Lung (tissue), 12 donors: ENCODE measurements around the gene RIPOR2. TPM values are rescaled to one million over a fixed set of nuclear protein-coding genes. Genes with fewer than 3 reads are reported as not detected.

Source experiments
- ATAC-seq: fragments of 200-7000 bp; cut with Tn5 transposase; one replicate; pipeline ENCODE4 v1.9.1; 2020; ENCODE audit warnings: moderate number of reproducible peaks; ENCODE audit not compliant: insufficient read depth, low FRiP score
- DNase-seq, 3 donors: peaks; one replicate each; pipeline ENCODE4 v3.0.0-alpha.2; 2013 to 2017
- H3K27ac ChIP-seq, 2 donors: one replicate each; pipeline ENCODE4 v1.5.1; 2013; ENCODE audit warnings: mild to moderate bottlenecking in 2 of 2, moderate library complexity in 2 of 2, control low read depth in 1 of 2, inconsistent platforms in 1 of 2, low read depth in 1 of 2, low read length in 1 of 2
- H3K27me3 ChIP-seq, 3 donors: one replicate each; pipeline ENCODE4 v1.5.1; 2013; ENCODE audit warnings: low read length in 2 of 3; ENCODE audit not compliant: control insufficient read depth in 3 of 3, insufficient read depth in 3 of 3
- H3K36me3 ChIP-seq, 4 donors: one replicate each; pipeline ENCODE4 v1.5.1; 2013; ENCODE audit warnings: low read length in 4 of 4, mild to moderate bottlenecking in 1 of 4, moderate library complexity in 1 of 4; ENCODE audit not compliant: control insufficient read depth in 4 of 4, insufficient read depth in 4 of 4
- H3K4me1 ChIP-seq, 5 donors: one replicate each; pipeline ENCODE4 v1.5.1; 2013; ENCODE audit warnings: low read length in 5 of 5, mild to moderate bottlenecking in 2 of 5, moderate library complexity in 1 of 5; ENCODE audit not compliant: control insufficient read depth in 5 of 5, insufficient read depth in 5 of 5
- H3K4me3 ChIP-seq: one replicate; pipeline ENCODE4 v1.5.1; 2013; ENCODE audit warnings: mild to moderate bottlenecking, control low read depth, moderate library complexity
- H3K9ac ChIP-seq, 2 donors: one replicate each; pipeline ENCODE4 v1.5.1; 2013; ENCODE audit warnings: low read length in 2 of 2, control low read depth in 1 of 2; ENCODE audit not compliant: insufficient read depth in 1 of 2
- H3K9me3 ChIP-seq, 4 donors: one replicate each; pipeline ENCODE4 v1.5.1; 2013; ENCODE audit warnings: low read length in 3 of 4, mild to moderate bottlenecking in 1 of 4, moderate library complexity in 1 of 4; ENCODE audit not compliant: control insufficient read depth in 4 of 4, insufficient read depth in 3 of 4
- CTCF ChIP-seq: IDR thresholded peaks from 2 replicates; pipeline ENCODE4 v1.5.1; 2012; ENCODE audit warnings: mild to moderate bottlenecking; ENCODE audit errors: control extremely low read depth, extremely low read depth
- WGBS, 2 donors: extraction: QIAGEN DNeasy Blood & Tissue Kit; methylation state at CpG; one replicate each; pipeline ENCODE4 v1.1.7; 2013; 5-methylcytosine and 5-hydroxymethylcytosine counted together
- polyA plus RNA-seq, 2 donors: library from polyadenylated mRNA; stranded (reverse); fragments of 200-250 nt; gene quantifications; one replicate each; pipeline ENCODE4 v1.2.1, GENCODE V29; 2013
- total RNA-seq, 2 donors: library from RNA; depleted of rRNA in 1 of 2; stranded (reverse); fragments of >200 nt in 1 of 2; gene quantifications; one replicate each; pipeline ENCODE4 v1.2.1, GENCODE V29; 2014 to 2021
- donor health status: control.
- donor health status: control.
- donor health status: Bipolar disorder and iron deficiency.
- donor health status: healthy.
- donor health status: DM: yes; HTN: yes; CAD: no.

The RIPOR2 gene
- total and polyA plus RNA-seq, 4 donors: 7.9 to 97.6 (median 42.7) TPM

- H3K4me1 ChIP-seq: no peaks in the 10 kb centered on the region
- DNase-seq: no peak
- H3K9ac ChIP-seq: no peak overlapping the region
- H3K4me3 ChIP-seq: no peak overlapping the region
- no peak for ATAC-seq
- H3K27me3 ChIP-seq: no peaks in the 10 kb centered on the region
- TF ChIP-seq CTCF: no peak
- no peaks in the 10 kb centered on the region for H3K9me3 ChIP-seq
- H3K36me3 ChIP-seq: peaks cover 0 to 2% (median 0%) of the 10 kb centered on the region in 4 donors
- no peak overlapping the region for H3K27ac ChIP-seq
- WGBS, 2 donors: 86 to 92% methylated on average over 6 of the region's 6 CpGs
These were observed 111.4 kb downstream of the RIPOR2 start for GRCh38 chr6:24824142-24824938.

GRCh38 chr6:24823185-24823584 lies 112.6 kb downstream of the RIPOR2 start:
- no peaks in the 10 kb centered on the region for H3K9me3 ChIP-seq
- no peak overlapping the region for H3K9ac ChIP-seq
- no peak overlapping the region for H3K27ac ChIP-seq
- WGBS, 2 donors: 86 to 95% methylated on average over 2 of the region's 2 CpGs
- DNase-seq: no peak
- no peaks in the 10 kb centered on the region for H3K4me1 ChIP-seq
- H3K27me3 ChIP-seq: no peaks in the 10 kb centered on the region
- no peak overlapping the region for H3K4me3 ChIP-seq
- H3K36me3 ChIP-seq: peaks cover 0 to 2% (median 0%) of the 10 kb centered on the region in 4 donors
- ATAC-seq: no peak
- TF ChIP-seq CTCF: no peak

GRCh38 chr6:24822696-24823095 lies 113.1 kb downstream of the RIPOR2 start:
- Histone ChIP-seq H3K9me3 (no peaks in the 10 kb centered on the region), H3K27ac (no peak overlapping the region), H3K4me3 (no peak overlapping the region), H3K4me1 (no peaks in the 10 kb centered on the region), H3K36me3 (no peaks in the 10 kb centered on the region), H3K27me3 (no peaks in the 10 kb centered on the region), H3K9ac (no peak overlapping the region)
- ATAC-seq (no peak), DNase-seq (no peak)
- WGBS, 2 donors: 92 to 94% methylated on average over 6 of the region's 6 CpGs
- no peak for TF ChIP-seq CTCF
